ENCODE measurements around the gene PGLYRP3. TPM values are rescaled to one million over a fixed set of nuclear protein-coding genes. Genes with fewer than 3 reads are reported as not detected.

The PGLYRP3 gene
- total and polyA plus RNA-seq, 2 of the 8 experiments (the other 6 are each of a cell fraction or from before 2014, with no cell fraction given) = not detected

DNA sequence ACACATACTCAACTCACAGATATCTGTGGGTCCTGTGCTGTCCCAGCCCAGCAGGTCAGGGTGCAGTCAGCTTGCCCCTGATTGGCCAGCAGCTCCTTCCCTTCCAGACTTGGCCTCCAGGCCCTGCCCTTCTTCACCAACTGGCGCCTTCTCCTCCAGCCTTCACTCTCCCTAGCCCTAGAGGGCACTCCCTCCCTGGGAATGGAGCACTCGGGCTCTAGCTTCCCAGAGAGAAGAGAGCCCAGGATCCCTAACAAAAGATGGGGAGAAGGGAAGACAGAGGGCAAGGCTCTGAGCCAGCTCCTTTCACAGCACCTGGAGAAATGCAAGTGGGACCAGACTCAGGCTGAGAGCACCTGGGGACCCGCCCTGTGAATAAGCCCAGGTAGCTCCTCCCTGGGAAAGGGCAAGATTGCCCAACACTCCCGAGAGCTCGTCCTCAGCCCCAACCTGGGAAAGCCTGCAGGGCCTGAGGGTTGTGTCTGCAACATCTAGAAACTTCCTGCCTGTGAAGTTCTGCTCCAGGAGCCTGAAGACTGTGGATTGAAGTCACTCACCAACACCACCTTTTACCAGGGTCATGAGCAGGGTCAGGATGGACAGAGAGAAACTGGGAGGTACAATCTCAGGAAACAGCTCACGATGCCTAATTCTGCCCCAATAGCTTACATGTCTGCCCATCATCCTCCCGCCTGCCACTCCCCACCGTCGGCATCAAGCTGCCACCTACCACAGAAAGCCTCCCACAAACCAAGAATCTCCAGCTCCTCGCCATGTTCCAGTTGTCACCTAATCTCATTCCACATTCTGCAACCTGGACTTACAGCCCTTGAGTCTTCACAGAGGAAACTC, 36.0 kb upstream of the PGLYRP3 start, which contains the start of gene PGLYRP4 (continued):
- TF ChIP-seq CHD7 (IDR thresholded peaks at IDR 0.05; ENCODE audit: insufficient replicate concordance, low read length) (no peak), GABPA (IDR thresholded peaks at IDR 0.05; ENCODE audit: borderline replicate concordance, insufficient read depth, low read length) (no peak), RNF2 (IDR thresholded peaks at IDR 0.05; ENCODE audit: borderline replicate concordance, low read depth, low read length, missing control alignments, poor library complexity, severe bottlenecking) (no peak)
- TF ChIP-seq, protein P1, sequence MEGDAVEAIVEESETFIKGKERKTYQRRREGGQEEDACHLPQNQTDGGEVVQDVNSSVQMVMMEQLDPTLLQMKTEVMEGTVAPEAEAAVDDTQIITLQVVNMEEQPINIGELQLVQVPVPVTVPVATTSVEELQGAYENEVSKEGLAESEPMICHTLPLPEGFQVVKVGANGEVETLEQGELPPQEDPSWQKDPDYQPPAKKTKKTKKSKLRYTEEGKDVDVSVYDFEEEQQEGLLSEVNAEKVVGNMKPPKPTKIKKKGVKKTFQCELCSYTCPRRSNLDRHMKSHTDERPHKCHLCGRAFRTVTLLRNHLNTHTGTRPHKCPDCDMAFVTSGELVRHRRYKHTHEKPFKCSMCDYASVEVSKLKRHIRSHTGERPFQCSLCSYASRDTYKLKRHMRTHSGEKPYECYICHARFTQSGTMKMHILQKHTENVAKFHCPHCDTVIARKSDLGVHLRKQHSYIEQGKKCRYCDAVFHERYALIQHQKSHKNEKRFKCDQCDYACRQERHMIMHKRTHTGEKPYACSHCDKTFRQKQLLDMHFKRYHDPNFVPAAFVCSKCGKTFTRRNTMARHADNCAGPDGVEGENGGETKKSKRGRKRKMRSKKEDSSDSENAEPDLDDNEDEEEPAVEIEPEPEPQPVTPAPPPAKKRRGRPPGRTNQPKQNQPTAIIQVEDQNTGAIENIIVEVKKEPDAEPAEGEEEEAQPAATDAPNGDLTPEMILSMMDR (IDR thresholded peaks at IDR 0.05; ENCODE audit: control extremely low read depth in 1 of 3, insufficient read depth in 1 of 3, low read depth in 1 of 3, low read length in 3 of 3) = 0 out of 4 replicates have a peak, but pooled peaks of 1 of the 3 experiments have one; percentile 11
- TF ChIP-seq, protein P2, sequence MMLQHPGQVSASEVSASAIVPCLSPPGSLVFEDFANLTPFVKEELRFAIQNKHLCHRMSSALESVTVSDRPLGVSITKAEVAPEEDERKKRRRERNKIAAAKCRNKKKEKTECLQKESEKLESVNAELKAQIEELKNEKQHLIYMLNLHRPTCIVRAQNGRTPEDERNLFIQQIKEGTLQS (IDR thresholded peaks at IDR 0.05; ENCODE audit: insufficient read depth, low read depth, low read length) = no peak

Data from H1 (cell line).